ENCODE results near the gene DLG2.

DNA sequence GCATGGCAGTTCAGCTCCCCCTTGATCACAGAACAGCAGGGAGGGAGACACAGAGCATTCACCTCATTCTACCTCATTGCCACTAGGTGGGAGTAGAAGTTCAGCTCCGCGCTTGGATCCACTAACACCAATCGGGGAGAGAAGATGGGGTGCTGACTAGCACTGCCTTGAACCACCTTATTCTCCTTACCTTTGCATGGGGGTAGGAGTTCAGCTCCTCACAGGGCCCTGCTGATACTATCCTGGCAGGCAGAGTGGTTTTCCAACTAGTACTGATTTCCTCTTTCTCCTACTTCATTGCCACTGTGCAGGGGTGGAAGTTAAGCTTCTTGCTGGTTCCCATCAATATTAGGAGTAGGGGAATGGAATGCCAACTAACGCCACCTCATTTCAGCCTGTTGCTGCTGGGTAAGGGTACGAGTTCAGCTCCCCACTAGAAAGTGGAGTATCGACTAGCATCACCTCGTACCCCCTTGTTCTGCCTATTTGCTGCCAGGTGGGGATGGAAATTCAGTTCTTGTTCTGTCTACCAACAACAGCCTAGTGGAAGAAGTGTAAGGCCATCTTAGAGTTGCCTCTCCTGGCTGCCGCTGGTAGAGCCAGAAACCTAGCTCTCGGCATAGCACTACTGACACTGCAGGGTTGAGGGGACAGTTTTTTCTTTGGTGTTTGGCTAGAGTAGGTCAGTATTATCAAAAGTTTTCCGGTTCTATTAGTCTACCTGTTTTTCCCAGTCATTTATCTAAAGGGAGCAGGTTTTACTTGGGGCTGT lies 1790.1 kb downstream of the DLG2 start:
- TF ChIP-seq GABPA (IDR thresholded peaks at IDR 0.05; ENCODE audit: low read depth), result no peak
- TF ChIP-seq, protein P1, sequence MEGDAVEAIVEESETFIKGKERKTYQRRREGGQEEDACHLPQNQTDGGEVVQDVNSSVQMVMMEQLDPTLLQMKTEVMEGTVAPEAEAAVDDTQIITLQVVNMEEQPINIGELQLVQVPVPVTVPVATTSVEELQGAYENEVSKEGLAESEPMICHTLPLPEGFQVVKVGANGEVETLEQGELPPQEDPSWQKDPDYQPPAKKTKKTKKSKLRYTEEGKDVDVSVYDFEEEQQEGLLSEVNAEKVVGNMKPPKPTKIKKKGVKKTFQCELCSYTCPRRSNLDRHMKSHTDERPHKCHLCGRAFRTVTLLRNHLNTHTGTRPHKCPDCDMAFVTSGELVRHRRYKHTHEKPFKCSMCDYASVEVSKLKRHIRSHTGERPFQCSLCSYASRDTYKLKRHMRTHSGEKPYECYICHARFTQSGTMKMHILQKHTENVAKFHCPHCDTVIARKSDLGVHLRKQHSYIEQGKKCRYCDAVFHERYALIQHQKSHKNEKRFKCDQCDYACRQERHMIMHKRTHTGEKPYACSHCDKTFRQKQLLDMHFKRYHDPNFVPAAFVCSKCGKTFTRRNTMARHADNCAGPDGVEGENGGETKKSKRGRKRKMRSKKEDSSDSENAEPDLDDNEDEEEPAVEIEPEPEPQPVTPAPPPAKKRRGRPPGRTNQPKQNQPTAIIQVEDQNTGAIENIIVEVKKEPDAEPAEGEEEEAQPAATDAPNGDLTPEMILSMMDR (IDR thresholded peaks at IDR 0.05; ENCODE audit: insufficient read depth, low read length), result peak; percentile 48
- no peak for TF ChIP-seq POLR2AphosphoS5 (IDR thresholded peaks at IDR 0.05; ENCODE audit: low read depth)
